GM23338 (cell line): ENCODE measurements around the gene WSCD1. TPM values are rescaled to one million over a fixed set of nuclear protein-coding genes. Genes with fewer than 3 reads are reported as not detected.

Source experiments
- ATAC-seq: fragments of 200-7000 bp; cut with Tn5 transposase; 3 replicates; pipeline ENCODE4 v1.9.1; 2020
- DNase-seq: peaks from one replicate; pipeline ENCODE4 v3.0.0-alpha.2; 2015; ENCODE audit warnings: low spot score
- H2AFZ ChIP-seq: fragments of 200-600 bp; sonication (generic); 2 replicates; pipeline ENCODE4 v1.8.0; 2016; ENCODE audit warnings: antibody characterized with exemption, mild to moderate bottlenecking, moderate library complexity
- H3F3A ChIP-seq: fragments of 200-600 bp; sonication (generic); replicated peaks from 2 replicates; pipeline ENCODE4 v1.8.0; 2017; ENCODE audit warnings: antibody characterized with exemption, mixed run types, low read depth
- H3K27ac ChIP-seq: fragments of 200-600 bp; sonication (generic); 2 replicates; pipeline ENCODE4 v1.6.1; 2016; ENCODE audit warnings: low read depth
- H3K27me3 ChIP-seq: fragments of 200-600 bp; sonication (generic); 2 replicates; pipeline ENCODE4 v1.8.0; 2016; ENCODE audit warnings: mild to moderate bottlenecking, mixed run types, moderate library complexity; ENCODE audit not compliant: insufficient read depth
- H3K36me3 ChIP-seq: fragments of 200-600 bp; sonication (generic); 2 replicates; pipeline ENCODE4 v1.8.0; 2016; ENCODE audit warnings: mild to moderate bottlenecking; ENCODE audit not compliant: insufficient read depth
- H3K4me1 ChIP-seq: fragments of 200-600 bp; sonication (generic); 2 replicates; pipeline ENCODE4 v1.8.0; 2016; ENCODE audit warnings: mild to moderate bottlenecking, moderate library complexity; ENCODE audit not compliant: insufficient read depth
- H3K4me2 ChIP-seq: fragments of 200-600 bp; sonication (generic); 2 replicates; pipeline ENCODE4 v1.7.1; 2017; ENCODE audit warnings: mixed run types
- H3K4me3 ChIP-seq: fragments of 200-600 bp; sonication (generic); 2 replicates; pipeline ENCODE4 v1.6.1; 2016; ENCODE audit warnings: mixed run types
- H3K79me2 ChIP-seq: fragments of 200-600 bp; sonication (generic); replicated peaks from 2 replicates; pipeline ENCODE4 v1.8.0; 2017; ENCODE audit warnings: mild to moderate bottlenecking; ENCODE audit not compliant: insufficient read depth
- H3K9me2 ChIP-seq: fragments of 200-600 bp; sonication (generic); 2 replicates; pipeline ENCODE4 v1.8.0; 2017; ENCODE audit not compliant: insufficient read depth
- H4K20me1 ChIP-seq: fragments of 200-600 bp; sonication (generic); replicated peaks from 2 replicates; pipeline ENCODE4 v1.8.0; 2017; ENCODE audit warnings: mild to moderate bottlenecking; ENCODE audit not compliant: insufficient read depth
- H3K27ac Mint-ChIP-seq: 2 replicates; pipeline ENCODE4 v1.8.0; 2020; ENCODE audit warnings: inconsistent platforms, mild to moderate bottlenecking, moderate library complexity, mixed read lengths
- H3K27me3 Mint-ChIP-seq: 3 replicates; pipeline ENCODE4 v1.8.0; 2022; ENCODE audit warnings: low read depth, mild to moderate bottlenecking, moderate library complexity, mixed read lengths, inconsistent platforms; ENCODE audit not compliant: insufficient read depth, poor library complexity
- H3K36me3 Mint-ChIP-seq: 3 replicates; pipeline ENCODE4 v1.8.0; 2021; ENCODE audit warnings: low read depth, mild to moderate bottlenecking, inconsistent platforms, moderate library complexity, mixed read lengths
- H3K4me1 Mint-ChIP-seq: 3 replicates; pipeline ENCODE4 v1.8.0; 2020; ENCODE audit warnings: mild to moderate bottlenecking, inconsistent platforms, mixed read lengths
- H3K4me3 Mint-ChIP-seq: 3 replicates; pipeline ENCODE4 v1.8.0; 2021; ENCODE audit warnings: moderate library complexity, mild to moderate bottlenecking, inconsistent platforms, mixed read lengths
- H3K9me3 Mint-ChIP-seq: 3 replicates; pipeline ENCODE4 v1.8.0; 2020; ENCODE audit warnings: moderate library complexity, mild to moderate bottlenecking, inconsistent platforms, mixed read lengths
- EZH2 ChIP-seq: fragments of 200-600 bp; sonication (generic); IDR thresholded peaks from one replicate; pipeline ENCODE4 v1.8.0; 2017; ENCODE audit warnings: antibody characterized with exemption, mild to moderate bottlenecking, low read depth; ENCODE audit not compliant: unreplicated experiment
- EZH2phosphoT487 ChIP-seq: fragments of 200-600 bp; sonication (generic); IDR thresholded peaks from one replicate; pipeline ENCODE4 v1.8.1; 2018; ENCODE audit warnings: antibody characterized with exemption; ENCODE audit not compliant: unreplicated experiment
- JUNB ChIP-seq: IDR thresholded peaks from one replicate; pipeline ENCODE4 v1.6.1; 2016; ENCODE audit warnings: antibody characterized with exemption; ENCODE audit not compliant: unreplicated experiment
- NANOG ChIP-seq: IDR thresholded peaks from 2 replicates; pipeline ENCODE4 v1.6.1; 2016; ENCODE audit warnings: antibody characterized with exemption, borderline replicate concordance
- POLR2AphosphoS5 ChIP-seq: IDR thresholded peaks from 2 replicates; pipeline ENCODE4 v1.6.1; 2016; ENCODE audit warnings: antibody characterized with exemption, low read depth
- STAT1 ChIP-seq: IDR thresholded peaks from one replicate; pipeline ENCODE4 v1.6.1; 2016; ENCODE audit warnings: antibody characterized with exemption; ENCODE audit not compliant: unreplicated experiment
- ZNF114 ChIP-seq: fragments of 250-450 bp; sonication (Bioruptor Pico); IDR thresholded peaks from 2 replicates; pipeline ENCODE4 v1.5.0; 2020; ENCODE audit warnings: mild to moderate bottlenecking, moderate library complexity
- ZNF331 ChIP-seq: fragments of 250-450 bp; sonication (Bioruptor Pico); IDR thresholded peaks from 2 replicates; pipeline ENCODE4 v1.5.0; 2020; ENCODE audit warnings: low read depth, mild to moderate bottlenecking, moderate library complexity
- polyA plus RNA-seq: library from polyadenylated mRNA; unstranded; fragments of >200 nt; fragmentation: Nextera tagmentation; extraction: Ambion mirVana; gene quantifications from 2 replicates; pipeline ENCODE4 v1.2.1, GENCODE V29; 2016
- total RNA-seq: library from RNA; depleted of rRNA; stranded (reverse); fragments of >200 nt; shearing (Covaris generic); gene quantifications from 2 replicates; pipeline ENCODE4 v1.2.3, GENCODE V29; 2014
- TF ChIP-seq, protein P1 (sequence below), 2 experiments: fragments of 200-600 bp in 1 of 2; sonication (generic) in 1 of 2; conservative IDR thresholded peaks; 2 replicates each; pipeline versions ENCODE4 v1.5.1 to v1.6.1; 2016 to 2017; ENCODE audit warnings: antibody characterized with exemption in 2 of 2, low read depth in 2 of 2, mild to moderate bottlenecking in 2 of 2, moderate library complexity in 1 of 2
- TF ChIP-seq, protein P2 (sequence below): IDR thresholded peaks from one replicate; pipeline ENCODE4 v1.6.1; 2018; ENCODE audit warnings: antibody characterized with exemption; ENCODE audit not compliant: unreplicated experiment

WSCD1 gene
- total and polyA plus RNA-seq, 2 experiments from 2014 or later, result 6.1 to 38.9 TPM

DNA sequence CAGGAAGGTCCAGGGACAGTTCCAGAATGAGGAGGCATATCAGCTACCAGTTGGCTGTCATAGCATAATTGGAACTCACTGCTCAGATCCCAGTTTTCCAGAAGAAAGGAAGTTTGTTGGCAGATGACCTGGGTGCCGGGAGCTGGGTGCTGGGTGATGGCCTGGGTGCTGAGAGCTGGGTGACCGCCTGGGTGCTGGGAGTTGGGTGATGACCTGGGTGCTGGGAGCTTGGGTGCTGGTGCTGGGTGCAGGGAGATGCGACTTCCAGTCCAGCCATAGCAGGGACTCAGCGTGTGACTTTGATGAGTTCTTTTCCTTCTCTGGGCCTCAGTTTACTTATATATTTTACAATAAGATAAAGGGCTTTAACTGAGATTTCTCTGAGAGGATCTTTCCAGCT lies 18.0 kb downstream of the WSCD1 start:
- no peak for TF ChIP-seq ZNF114 (CRISPR knock-in tag)
- TF ChIP-seq, protein P1, sequence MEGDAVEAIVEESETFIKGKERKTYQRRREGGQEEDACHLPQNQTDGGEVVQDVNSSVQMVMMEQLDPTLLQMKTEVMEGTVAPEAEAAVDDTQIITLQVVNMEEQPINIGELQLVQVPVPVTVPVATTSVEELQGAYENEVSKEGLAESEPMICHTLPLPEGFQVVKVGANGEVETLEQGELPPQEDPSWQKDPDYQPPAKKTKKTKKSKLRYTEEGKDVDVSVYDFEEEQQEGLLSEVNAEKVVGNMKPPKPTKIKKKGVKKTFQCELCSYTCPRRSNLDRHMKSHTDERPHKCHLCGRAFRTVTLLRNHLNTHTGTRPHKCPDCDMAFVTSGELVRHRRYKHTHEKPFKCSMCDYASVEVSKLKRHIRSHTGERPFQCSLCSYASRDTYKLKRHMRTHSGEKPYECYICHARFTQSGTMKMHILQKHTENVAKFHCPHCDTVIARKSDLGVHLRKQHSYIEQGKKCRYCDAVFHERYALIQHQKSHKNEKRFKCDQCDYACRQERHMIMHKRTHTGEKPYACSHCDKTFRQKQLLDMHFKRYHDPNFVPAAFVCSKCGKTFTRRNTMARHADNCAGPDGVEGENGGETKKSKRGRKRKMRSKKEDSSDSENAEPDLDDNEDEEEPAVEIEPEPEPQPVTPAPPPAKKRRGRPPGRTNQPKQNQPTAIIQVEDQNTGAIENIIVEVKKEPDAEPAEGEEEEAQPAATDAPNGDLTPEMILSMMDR (conservative IDR thresholded peaks at IDR 0.05; ENCODE audit: low read depth in 2 of 2), result no peak
- TF ChIP-seq NANOG, result no peak
- TF ChIP-seq, protein P2, sequence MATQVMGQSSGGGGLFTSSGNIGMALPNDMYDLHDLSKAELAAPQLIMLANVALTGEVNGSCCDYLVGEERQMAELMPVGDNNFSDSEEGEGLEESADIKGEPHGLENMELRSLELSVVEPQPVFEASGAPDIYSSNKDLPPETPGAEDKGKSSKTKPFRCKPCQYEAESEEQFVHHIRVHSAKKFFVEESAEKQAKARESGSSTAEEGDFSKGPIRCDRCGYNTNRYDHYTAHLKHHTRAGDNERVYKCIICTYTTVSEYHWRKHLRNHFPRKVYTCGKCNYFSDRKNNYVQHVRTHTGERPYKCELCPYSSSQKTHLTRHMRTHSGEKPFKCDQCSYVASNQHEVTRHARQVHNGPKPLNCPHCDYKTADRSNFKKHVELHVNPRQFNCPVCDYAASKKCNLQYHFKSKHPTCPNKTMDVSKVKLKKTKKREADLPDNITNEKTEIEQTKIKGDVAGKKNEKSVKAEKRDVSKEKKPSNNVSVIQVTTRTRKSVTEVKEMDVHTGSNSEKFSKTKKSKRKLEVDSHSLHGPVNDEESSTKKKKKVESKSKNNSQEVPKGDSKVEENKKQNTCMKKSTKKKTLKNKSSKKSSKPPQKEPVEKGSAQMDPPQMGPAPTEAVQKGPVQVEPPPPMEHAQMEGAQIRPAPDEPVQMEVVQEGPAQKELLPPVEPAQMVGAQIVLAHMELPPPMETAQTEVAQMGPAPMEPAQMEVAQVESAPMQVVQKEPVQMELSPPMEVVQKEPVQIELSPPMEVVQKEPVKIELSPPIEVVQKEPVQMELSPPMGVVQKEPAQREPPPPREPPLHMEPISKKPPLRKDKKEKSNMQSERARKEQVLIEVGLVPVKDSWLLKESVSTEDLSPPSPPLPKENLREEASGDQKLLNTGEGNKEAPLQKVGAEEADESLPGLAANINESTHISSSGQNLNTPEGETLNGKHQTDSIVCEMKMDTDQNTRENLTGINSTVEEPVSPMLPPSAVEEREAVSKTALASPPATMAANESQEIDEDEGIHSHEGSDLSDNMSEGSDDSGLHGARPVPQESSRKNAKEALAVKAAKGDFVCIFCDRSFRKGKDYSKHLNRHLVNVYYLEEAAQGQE, result no peak
- TF ChIP-seq ZNF331 (CRISPR knock-in tag), result no peak
- TF ChIP-seq JUNB, result no peak
- TF ChIP-seq EZH2phosphoT487, result no peak
- TF ChIP-seq STAT1, result no peak
- TF ChIP-seq POLR2AphosphoS5, result no peak
- DNase-seq, result no peak
- Histone ChIP-seq H3K9me2 (no peaks in the 10 kb centered on the region), H3K4me2 (no peak overlapping the region), H3K4me3 (no peak overlapping the region), H2AFZ (no peak overlapping the region), H3K36me3 (no peaks in the 10 kb centered on the region), H3K79me2 (no peaks in the 10 kb centered on the region), H3F3A (no peaks in the 10 kb centered on the region), H3K27ac (no peak overlapping the region), H3K4me1 (peaks cover 6% of the 10 kb centered on the region; the same call in 1 of the 2 replicates), H4K20me1 (no peaks in the 10 kb centered on the region), H3K27me3 (no peaks in the 10 kb centered on the region)
- Mint-ChIP-seq H3K4me1 (peaks cover 14% of the 10 kb centered on the region), H3K4me3 (no peak overlapping the region), H3K27me3 (peaks cover 2% of the 10 kb centered on the region), H3K27ac (no peak overlapping the region), H3K36me3 (peaks cover 35% of the 10 kb centered on the region), H3K9me3 (no peaks in the 10 kb centered on the region)
- no peak for ATAC-seq

DNA sequence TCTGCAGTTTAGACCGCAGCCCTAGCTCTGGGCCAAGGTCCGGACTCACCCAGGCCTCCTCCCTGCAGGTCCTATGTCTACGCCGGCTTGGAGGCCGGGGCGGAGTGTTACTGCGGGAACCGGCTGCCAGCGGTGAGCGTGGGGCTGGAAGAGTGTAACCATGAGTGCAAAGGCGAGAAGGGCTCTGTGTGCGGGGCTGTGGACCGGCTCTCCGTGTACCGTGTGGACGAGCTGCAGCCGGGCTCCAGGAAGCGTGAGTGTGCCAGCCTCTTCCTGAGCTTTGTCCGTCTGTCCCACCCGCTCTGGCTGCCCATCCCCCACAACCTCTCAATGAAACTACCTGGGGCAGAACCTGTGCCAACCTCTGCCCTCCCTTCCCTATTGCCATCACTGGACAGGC lies 20.1 kb downstream of the WSCD1 start:
- Histone ChIP-seq H3K4me2 (no peak overlapping the region), H3K4me1 (no peaks in the 10 kb centered on the region), H3K4me3 (no peak overlapping the region), H2AFZ (no peak overlapping the region), H3K27ac (no peak overlapping the region), H4K20me1 (no peaks in the 10 kb centered on the region), H3K79me2 (no peaks in the 10 kb centered on the region), H3K36me3 (no peaks in the 10 kb centered on the region), H3F3A (no peaks in the 10 kb centered on the region), H3K9me2 (no peaks in the 10 kb centered on the region), H3K27me3 (no peaks in the 10 kb centered on the region)
- ATAC-seq (peak; percentile 26; the same call in 1 of the 3 replicates), DNase-seq (no peak)
- peaks cover 43% of the 10 kb centered on the region for H3K36me3 Mint-ChIP-seq
- no peaks in the 10 kb centered on the region; the same call in 2 of the 3 replicates for H3K4me1 Mint-ChIP-seq
- no peaks in the 10 kb centered on the region for H3K9me3 Mint-ChIP-seq
- H3K4me3 Mint-ChIP-seq, result no peak overlapping the region
- no peak for TF ChIP-seq EZH2
- TF ChIP-seq STAT1, result no peak
- no peak overlapping the region for H3K27ac Mint-ChIP-seq
- peaks cover 4% of the 10 kb centered on the region for H3K27me3 Mint-ChIP-seq
